Natural killer cell (primary cell): Measurements from ENCODE around the gene PUSL1. TPM values are rescaled to one million over a fixed set of nuclear protein-coding genes. Genes with fewer than 3 reads are reported as not detected.
A peak's percentile ranks its signal among the peaks of the same experiment; 100 is the strongest.

Experiments used
- ATAC-seq, 3 donors: fragments of 150-1000 bp in 2 of 3; fragments of 200-7000 bp in 1 of 3; cut with Tn5 transposase; 1 replicate in 1 of 3; 2 replicates in 2 of 3; pipeline ENCODE4 v1.10.0; 2021; ENCODE audit warnings: mild to moderate bottlenecking in 2 of 3, moderate library complexity in 2 of 3
- DNase-seq, 2 donors: peaks; one replicate each; pipeline versions ENCODE4 v3.0.0 to v3.0.0-alpha.2; 2013 to 2021; ENCODE audit warnings: mixed read lengths in 1 of 2
- H3K27ac ChIP-seq: one replicate; pipeline ENCODE4 v1.5.1; 2013; ENCODE audit warnings: mild to moderate bottlenecking, low read length
- H3K27me3 ChIP-seq: one replicate; pipeline ENCODE4 v1.6.1; 2013; ENCODE audit warnings: low read length; ENCODE audit not compliant: control insufficient read depth, insufficient read depth
- H3K36me3 ChIP-seq: one replicate; pipeline ENCODE4 v1.6.1; 2013; ENCODE audit warnings: low read length; ENCODE audit not compliant: control insufficient read depth, insufficient read depth
- H3K4me1 ChIP-seq: one replicate; pipeline ENCODE4 v1.6.1; 2013; ENCODE audit warnings: low read length; ENCODE audit not compliant: control insufficient read depth, insufficient read depth
- H3K4me3 ChIP-seq: one replicate; pipeline ENCODE4 v1.5.1; 2013; ENCODE audit warnings: low read length
- H3K9me3 ChIP-seq: one replicate; pipeline ENCODE4 v1.6.1; 2013; ENCODE audit warnings: low read length; ENCODE audit not compliant: control insufficient read depth, insufficient read depth
- H3K27ac Mint-ChIP-seq, 2 donors: one replicate each; pipeline ENCODE4 v1.8.0; 2022; ENCODE audit warnings: mild to moderate bottlenecking in 2 of 2, mixed read lengths in 2 of 2, moderate library complexity in 1 of 2
- H3K27me3 Mint-ChIP-seq, 2 donors: one replicate each; pipeline ENCODE4 v1.8.0; 2022; ENCODE audit warnings: low read depth in 2 of 2, mixed read lengths in 2 of 2
- H3K36me3 Mint-ChIP-seq: one replicate; pipeline ENCODE4 v1.8.0; 2022; ENCODE audit warnings: mixed read lengths
- H3K4me1 Mint-ChIP-seq, 2 donors: one replicate each; pipeline ENCODE4 v1.8.0; 2022; ENCODE audit warnings: mixed read lengths in 2 of 2
- H3K4me3 Mint-ChIP-seq: one replicate; pipeline ENCODE4 v1.8.0; 2022; ENCODE audit warnings: mild to moderate bottlenecking, moderate library complexity, mixed read lengths
- H3K9me3 Mint-ChIP-seq, 2 donors: one replicate each; pipeline ENCODE4 v1.8.0; 2022; ENCODE audit warnings: mixed read lengths in 2 of 2
- CTCF ChIP-seq: fragments of 200-600 bp; IDR thresholded peaks from one replicate; pipeline ENCODE4 v1.8.0; 2022; ENCODE audit warnings: antibody characterized with exemption
- WGBS: methylation state at CpG from one replicate; pipeline ENCODE4 v1.1.7; 2013; ENCODE audit warnings: missing lambda C conversion rate; ENCODE audit not compliant: insufficient coverage; 5-methylcytosine and 5-hydroxymethylcytosine counted together
- intact Hi-C: fragments of 100-400 bp; cut with micrococcal nuclease; formaldehyde crosslinking; loops from one replicate; pipeline ENCODE4 v1.14.2; 2022
- total RNA-seq, 4 donors: library from RNA; stranded (reverse); fragments of 120-200 nt in 1 of 4; gene quantifications; one replicate each; pipeline versions ENCODE4 v1.2.3 to v1.2.4, GENCODE V29; 2013 to 2022

Gene PUSL1
- total RNA-seq, 3 donors from 2014 or later (not counting 1 experiment from before 2014, with no cell fraction given): 11.1 to 13.0 (median 12.9) TPM

DNA sequence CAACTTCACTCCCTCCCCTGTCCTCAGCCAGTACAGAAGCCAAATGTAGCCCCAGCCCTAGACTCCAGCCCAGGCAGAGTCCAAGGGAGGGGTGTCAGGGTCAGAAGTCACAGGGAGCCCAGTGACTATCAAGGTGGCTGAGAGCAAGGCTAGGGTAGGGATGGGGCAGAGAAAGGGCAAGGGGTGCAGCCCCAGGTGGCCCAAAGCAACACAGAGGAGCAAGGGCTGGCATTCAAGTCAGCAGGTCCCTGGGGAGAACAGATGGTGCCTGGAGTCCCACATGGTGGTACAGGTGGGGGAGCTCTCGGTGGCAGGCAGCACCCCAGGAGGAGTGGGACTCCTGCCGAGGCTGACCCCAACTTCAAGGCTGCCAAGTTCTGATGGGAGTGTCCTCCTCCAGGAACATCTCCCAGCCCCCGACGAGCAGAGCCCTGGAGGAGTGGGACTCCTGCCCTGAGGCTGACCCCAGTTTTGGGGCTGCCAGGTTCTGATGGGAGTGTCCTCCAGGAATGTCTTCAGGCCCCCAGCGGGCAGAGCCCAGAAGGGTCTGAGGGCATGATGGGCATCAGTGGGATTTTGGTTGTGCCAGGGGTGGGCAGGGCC lies 44.5 kb downstream of the PUSL1 start:
- Histone ChIP-seq H3K4me1 (peaks cover 33% of the 10 kb centered on the region), H3K27ac (no peak overlapping the region), H3K27me3 (peaks cover 27% of the 10 kb centered on the region), H3K4me3 (no peak overlapping the region), H3K36me3 (no peaks in the 10 kb centered on the region), H3K9me3 (no peaks in the 10 kb centered on the region)
- no peak for TF ChIP-seq CTCF
- no peaks in the 10 kb centered on the region for H3K9me3 Mint-ChIP-seq
- intact Hi-C loops: no loop called here
- 38% methylated on average over 4 of the region's 5 CpGs for WGBS
- H3K36me3 Mint-ChIP-seq: no peaks in the 10 kb centered on the region
- no peak overlapping the region for H3K4me3 Mint-ChIP-seq
- ATAC-seq (no peak), DNase-seq (no peak)
- no peak overlapping the region for H3K27ac Mint-ChIP-seq
- peaks cover 0 to 7% of the 10 kb centered on the region in 2 donors for H3K27me3 Mint-ChIP-seq
- peaks cover 0 to 21% of the 10 kb centered on the region in 2 donors for H3K4me1 Mint-ChIP-seq

- 21% methylated on average over 28 of the region's 28 CpGs for WGBS
- Histone ChIP-seq H3K27me3 (peaks cover 34% of the 10 kb centered on the region), H3K9me3 (no peaks in the 10 kb centered on the region), H3K4me3 (no peak overlapping the region), H3K4me1 (peaks cover 34% of the 10 kb centered on the region), H3K36me3 (no peaks in the 10 kb centered on the region), H3K27ac (no peak overlapping the region)
- H3K27me3 Mint-ChIP-seq: peaks cover 0 to 11% of the 10 kb centered on the region in 2 donors
- intact Hi-C loops: loop anchor here (2.0 kb wide), 1 partner anchor 21 kb away; the partner anchor contains the start of gene AURKAIP1
- H3K4me3 Mint-ChIP-seq: no peak overlapping the region
- DNase-seq (no peak), ATAC-seq (no peak)
- peaks cover 0 to 18% of the 10 kb centered on the region in 2 donors for H3K4me1 Mint-ChIP-seq
- H3K36me3 Mint-ChIP-seq: no peaks in the 10 kb centered on the region
- no peak overlapping the region for H3K27ac Mint-ChIP-seq
- TF ChIP-seq CTCF: no peak
- H3K9me3 Mint-ChIP-seq: no peaks in the 10 kb centered on the region
Observed at GRCh38 chr1:1353389-1354151, 45.2 kb downstream of the PUSL1 start.

GRCh38 chr1:1354271-1355247 lies 46.2 kb downstream of the PUSL1 start:
- intact Hi-C loops: loop anchor here (2.0 kb wide), 1 partner anchor 20 kb away; the partner anchor contains the start of gene AURKAIP1
- no peaks in the 10 kb centered on the region for H3K9me3 Mint-ChIP-seq
- no peak for TF ChIP-seq CTCF
- peak in 2 of 3 donors; percentile 34 to 38 for ATAC-seq
- peak in 1 of 2 donors; percentile 63 for DNase-seq
- H3K27me3 ChIP-seq: peaks cover 39% of the 10 kb centered on the region
- H3K27ac ChIP-seq: no peak overlapping the region
- peaks cover 38% of the 10 kb centered on the region for H3K4me1 ChIP-seq
- 12% methylated on average over 116 of the region's 116 CpGs for WGBS
- peaks cover 6 to 14% of the 10 kb centered on the region in 2 donors for H3K27me3 Mint-ChIP-seq
- H3K4me3 Mint-ChIP-seq: peak overlapping the region; percentile 28
- H3K4me1 Mint-ChIP-seq: peaks cover 0 to 26% of the 10 kb centered on the region in 2 donors
- no peaks in the 10 kb centered on the region for H3K36me3 Mint-ChIP-seq
- H3K4me3 ChIP-seq: no peak overlapping the region
- H3K36me3 ChIP-seq: no peaks in the 10 kb centered on the region
- H3K27ac Mint-ChIP-seq: no peak overlapping the region
- H3K9me3 ChIP-seq: no peaks in the 10 kb centered on the region
